Measurements from ENCODE around the gene PRPF38A.

Gene PRPF38A

DNA sequence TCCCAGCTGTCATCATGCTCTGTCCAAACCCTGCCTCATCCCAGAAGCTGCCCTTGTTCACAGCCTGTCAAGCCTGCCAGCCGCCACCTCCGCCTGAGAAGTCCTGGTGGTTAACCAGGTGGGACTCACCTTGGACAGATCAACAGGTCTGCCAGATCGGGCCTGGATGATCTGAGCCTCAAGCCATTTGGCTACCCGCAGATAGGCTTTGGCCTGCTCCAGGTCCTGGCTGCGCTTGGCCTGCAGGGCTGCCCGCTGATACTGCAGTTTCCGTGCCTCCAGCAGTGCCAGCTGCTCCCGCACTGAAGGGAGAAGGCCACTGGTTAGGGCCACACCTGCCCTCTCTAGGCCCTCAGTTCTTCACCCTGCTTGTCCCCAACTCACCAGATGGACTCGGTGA, 47.0 kb upstream of the PRPF38A start:
- H3K27ac ChIP-seq, result no peak overlapping the region
- H3K4me3 ChIP-seq (IDR thresholded peaks at IDR 0.05; ENCODE audit: insufficient read depth, low read depth, low read length), result no peak overlapping the region
- TF ChIP-seq, protein P1, sequence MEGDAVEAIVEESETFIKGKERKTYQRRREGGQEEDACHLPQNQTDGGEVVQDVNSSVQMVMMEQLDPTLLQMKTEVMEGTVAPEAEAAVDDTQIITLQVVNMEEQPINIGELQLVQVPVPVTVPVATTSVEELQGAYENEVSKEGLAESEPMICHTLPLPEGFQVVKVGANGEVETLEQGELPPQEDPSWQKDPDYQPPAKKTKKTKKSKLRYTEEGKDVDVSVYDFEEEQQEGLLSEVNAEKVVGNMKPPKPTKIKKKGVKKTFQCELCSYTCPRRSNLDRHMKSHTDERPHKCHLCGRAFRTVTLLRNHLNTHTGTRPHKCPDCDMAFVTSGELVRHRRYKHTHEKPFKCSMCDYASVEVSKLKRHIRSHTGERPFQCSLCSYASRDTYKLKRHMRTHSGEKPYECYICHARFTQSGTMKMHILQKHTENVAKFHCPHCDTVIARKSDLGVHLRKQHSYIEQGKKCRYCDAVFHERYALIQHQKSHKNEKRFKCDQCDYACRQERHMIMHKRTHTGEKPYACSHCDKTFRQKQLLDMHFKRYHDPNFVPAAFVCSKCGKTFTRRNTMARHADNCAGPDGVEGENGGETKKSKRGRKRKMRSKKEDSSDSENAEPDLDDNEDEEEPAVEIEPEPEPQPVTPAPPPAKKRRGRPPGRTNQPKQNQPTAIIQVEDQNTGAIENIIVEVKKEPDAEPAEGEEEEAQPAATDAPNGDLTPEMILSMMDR (conservative IDR thresholded peaks at IDR 0.05; ENCODE audit: low read depth, low read length), result no peak
- no peaks in the 10 kb centered on the region for H3K4me1 ChIP-seq (ENCODE audit: low read depth, poor library complexity, severe bottlenecking)
- no peaks in the 10 kb centered on the region for H4K20me1 ChIP-seq (ENCODE audit: insufficient read depth)
- H3K4me2 ChIP-seq, result no peak overlapping the region
- no peak overlapping the region for H2AFZ ChIP-seq (ENCODE audit: low read depth)
- H3K36me3 ChIP-seq (ENCODE audit: insufficient read depth), result no peaks in the 10 kb centered on the region; the same call in 1 of the 2 replicates
- no peaks in the 10 kb centered on the region for H3K27me3 ChIP-seq (ENCODE audit: insufficient read depth, low read depth)
- no peaks in the 10 kb centered on the region for H3K79me2 ChIP-seq (ENCODE audit: insufficient read depth, low read depth)
- H3K9ac ChIP-seq, result no peak overlapping the region

DNA sequence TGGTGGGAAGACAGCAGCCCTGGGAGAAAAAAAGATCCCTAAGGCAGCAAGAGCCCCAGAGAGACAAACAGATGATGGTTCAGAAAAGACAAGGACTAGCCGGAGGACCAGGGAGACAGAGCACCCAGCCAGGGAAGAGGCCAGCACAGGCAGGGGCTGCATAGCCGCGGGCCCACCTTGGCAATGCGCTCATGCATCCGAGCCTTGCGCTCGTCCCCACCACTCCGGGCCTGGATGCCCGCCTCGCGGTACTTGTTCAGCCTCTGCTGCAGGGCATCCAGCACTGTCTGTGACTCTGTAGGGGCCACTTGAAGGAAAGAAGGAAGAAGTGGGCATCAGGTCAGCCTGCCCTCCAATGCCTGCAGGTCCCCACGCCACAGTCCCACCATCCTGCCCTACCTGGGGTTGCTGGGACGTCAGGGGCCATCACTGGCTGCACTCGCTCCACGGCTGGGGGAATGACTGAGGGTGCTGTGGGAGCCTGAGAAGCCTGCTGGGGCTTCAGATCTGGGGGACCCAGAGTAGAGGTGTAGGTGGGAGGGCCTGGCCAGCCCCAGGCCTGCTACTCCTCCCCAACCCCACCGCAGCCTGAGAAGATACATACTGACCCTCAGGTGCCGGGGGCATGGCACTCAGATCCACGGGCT, 45.4 kb upstream of the PRPF38A start:
- no peak overlapping the region for H2AFZ ChIP-seq (ENCODE audit: low read depth)
- no peak overlapping the region for H3K4me3 ChIP-seq (IDR thresholded peaks at IDR 0.05; ENCODE audit: insufficient read depth, low read depth, low read length)
- H3K79me2 ChIP-seq (ENCODE audit: insufficient read depth, low read depth), result no peaks in the 10 kb centered on the region
- no peaks in the 10 kb centered on the region for H3K4me1 ChIP-seq (ENCODE audit: low read depth, poor library complexity, severe bottlenecking)
- no peaks in the 10 kb centered on the region for H3K27me3 ChIP-seq (ENCODE audit: insufficient read depth, low read depth)
- H3K4me2 ChIP-seq, result no peak overlapping the region
- no peak overlapping the region for H3K9ac ChIP-seq
- no peaks in the 10 kb centered on the region for H4K20me1 ChIP-seq (ENCODE audit: insufficient read depth)
- H3K27ac ChIP-seq, result no peak overlapping the region
- H3K36me3 ChIP-seq (ENCODE audit: insufficient read depth), result no peaks in the 10 kb centered on the region; the same call in 1 of the 2 replicates
- TF ChIP-seq, protein P1 (conservative IDR thresholded peaks at IDR 0.05; ENCODE audit: low read depth, low read length), result no peak

DNA sequence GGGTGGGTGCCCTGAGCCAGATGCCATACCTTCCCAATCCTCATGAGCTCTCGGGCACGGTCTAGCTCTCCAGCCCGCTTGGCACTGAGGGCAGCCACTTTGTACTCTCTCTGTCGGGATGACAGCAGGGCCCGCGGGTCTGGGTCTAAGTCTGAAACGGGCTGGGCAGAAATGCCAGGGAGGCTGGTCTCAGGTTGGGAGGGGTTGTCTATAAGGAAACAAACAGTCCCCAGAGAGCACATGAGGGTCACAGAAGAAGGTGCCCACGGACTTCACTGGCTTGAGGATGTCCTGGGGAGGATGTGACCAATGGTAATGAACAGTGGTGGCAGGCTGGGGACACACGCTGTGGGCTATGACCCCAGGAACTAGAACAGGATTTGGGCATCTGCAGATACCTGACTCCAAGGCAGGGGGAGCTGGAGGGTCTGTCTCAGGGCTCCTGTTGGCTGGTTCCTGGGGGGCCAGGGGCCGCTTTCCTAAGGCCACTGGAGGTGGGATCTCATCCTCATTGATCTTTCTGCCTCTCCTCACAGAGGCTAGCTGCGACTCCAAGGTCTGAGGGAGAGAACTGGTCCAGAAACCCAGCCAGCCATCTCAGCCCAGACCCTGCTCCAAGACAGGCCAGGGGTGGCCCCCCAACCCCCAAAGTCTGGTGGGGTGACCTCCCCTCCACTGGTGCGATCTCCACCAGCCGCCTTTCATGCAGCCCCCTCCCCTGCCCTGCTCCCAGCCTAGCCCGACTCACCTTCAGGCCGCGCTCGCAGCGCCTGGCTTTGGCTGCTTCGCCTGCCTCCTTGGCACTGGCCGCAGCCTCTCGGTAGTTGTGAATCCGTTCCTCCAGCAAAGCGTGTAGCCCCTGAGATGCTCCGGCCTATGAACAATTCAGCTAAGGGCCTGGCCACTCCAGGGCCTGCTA, 44.5 kb upstream of the PRPF38A start:
- no peak overlapping the region for H3K4me3 ChIP-seq (IDR thresholded peaks at IDR 0.05; ENCODE audit: insufficient read depth, low read depth, low read length)
- H3K27ac ChIP-seq, result no peak overlapping the region
- peaks cover 9% of the 10 kb centered on the region; the same call in 1 of the 2 replicates for H3K79me2 ChIP-seq (ENCODE audit: insufficient read depth, low read depth)
- no peaks in the 10 kb centered on the region for H3K27me3 ChIP-seq (ENCODE audit: insufficient read depth, low read depth)
- H4K20me1 ChIP-seq (ENCODE audit: insufficient read depth), result no peaks in the 10 kb centered on the region
- no peak overlapping the region for H2AFZ ChIP-seq (ENCODE audit: low read depth)
- H3K4me1 ChIP-seq (ENCODE audit: low read depth, poor library complexity, severe bottlenecking), result peaks cover 8% of the 10 kb centered on the region
- no peaks in the 10 kb centered on the region; the same call in 1 of the 2 replicates for H3K36me3 ChIP-seq (ENCODE audit: insufficient read depth)
- H3K4me2 ChIP-seq, result no peak overlapping the region
- TF ChIP-seq, protein P1 (conservative IDR thresholded peaks at IDR 0.05; ENCODE audit: low read depth, low read length), result peak; percentile 28; the same call in 1 of the 2 replicates
- H3K9ac ChIP-seq, result no peak overlapping the region

DNA sequence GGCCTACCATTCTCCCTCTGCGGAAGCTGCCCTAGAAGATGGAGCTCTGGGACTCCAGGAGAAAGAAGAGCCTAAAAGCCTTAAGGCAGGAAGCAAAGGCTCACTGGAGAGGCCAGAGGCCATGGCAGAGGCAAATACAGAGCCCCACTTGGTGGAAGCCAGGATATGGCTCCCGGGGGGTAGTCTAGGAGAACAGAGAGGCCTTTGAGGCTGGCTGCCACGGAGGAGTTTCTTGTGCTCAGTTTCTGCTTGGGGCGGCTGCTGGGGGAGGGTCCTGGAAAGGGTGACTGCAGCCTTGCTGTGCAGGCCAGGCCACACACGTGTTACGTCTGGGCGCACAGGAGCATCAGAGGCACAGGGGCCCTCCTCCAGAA, 43.8 kb upstream of the PRPF38A start:
- Histone ChIP-seq H3K9ac (no peak overlapping the region), H3K4me3 (IDR thresholded peaks at IDR 0.05; ENCODE audit: insufficient read depth, low read depth, low read length) (no peak overlapping the region), H4K20me1 (ENCODE audit: insufficient read depth) (no peaks in the 10 kb centered on the region), H3K27me3 (ENCODE audit: insufficient read depth, low read depth) (no peaks in the 10 kb centered on the region), H3K4me1 (ENCODE audit: low read depth, poor library complexity, severe bottlenecking) (peaks cover 11% of the 10 kb centered on the region), H3K36me3 (ENCODE audit: insufficient read depth) (no peaks in the 10 kb centered on the region; the same call in 1 of the 2 replicates), H2AFZ (ENCODE audit: low read depth) (no peak overlapping the region), H3K4me2 (no peak overlapping the region), H3K79me2 (ENCODE audit: insufficient read depth, low read depth) (peaks cover 15% of the 10 kb centered on the region; the same call in 1 of the 2 replicates), H3K27ac (no peak overlapping the region)
- TF ChIP-seq, protein P1 (conservative IDR thresholded peaks at IDR 0.05; ENCODE audit: low read depth, low read length), result no peak
